GM12892 (cell line): ENCODE results near the gene ZCCHC2.

Experiments used
- DNase-seq: peaks from one replicate; pipeline ENCODE4 v3.0.0; 2011; ENCODE audit not compliant: insufficient read length
- FAIRE-seq: peaks from 2 replicates; lab custom pipeline; 2011; peaks lifted over from hg19 to GRCh38; lab: Jason Lieb, UNC
- POLR2A ChIP-seq: IDR thresholded peaks from 2 replicates; pipeline ENCODE4 v1.6.1; 2011; ENCODE audit warnings: low read depth, low read length, control low read depth
- POLR2AphosphoS5 ChIP-seq: IDR thresholded peaks from 2 replicates; pipeline ENCODE4 v1.6.1; 2011; ENCODE audit warnings: low read depth, low read length, control low read depth
- TAF1 ChIP-seq: IDR thresholded peaks from 2 replicates; pipeline ENCODE4 v1.6.1; 2011; ENCODE audit warnings: low read depth, mild to moderate bottlenecking, control low read depth, low read length, borderline replicate concordance

ZCCHC2 gene

GRCh38 chr18:62572456-62572855 is 49.6 kb downstream of the ZCCHC2 start:
- DNase-seq (no peak), FAIRE-seq (no peak)
- TF ChIP-seq POLR2AphosphoS5 (no peak), POLR2A (no peak), TAF1 (no peak)

DNA sequence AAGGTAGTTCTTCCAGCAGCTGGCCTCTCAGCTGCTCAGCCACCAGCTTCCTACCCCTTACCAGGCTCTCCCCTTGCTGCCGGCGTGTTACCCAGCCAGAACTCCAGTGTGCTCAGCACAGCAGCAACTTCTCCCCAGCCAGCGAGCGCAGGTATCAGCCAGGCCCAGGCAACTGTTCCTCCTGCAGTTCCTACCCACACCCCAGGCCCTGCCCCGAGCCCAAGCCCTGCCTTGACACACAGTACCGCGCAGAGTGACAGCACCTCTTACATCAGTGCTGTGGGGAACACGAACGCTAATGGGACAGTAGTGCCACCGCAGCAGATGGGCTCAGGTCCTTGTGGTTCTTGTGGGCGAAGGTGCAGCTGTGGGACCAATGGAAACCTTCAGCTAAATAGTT is 52.0 kb downstream of the ZCCHC2 start:
- DNase-seq, result no peak
- no peak for TF ChIP-seq POLR2A
- no peak for TF ChIP-seq POLR2AphosphoS5
- TF ChIP-seq TAF1, result no peak
- no peak for FAIRE-seq

DNA sequence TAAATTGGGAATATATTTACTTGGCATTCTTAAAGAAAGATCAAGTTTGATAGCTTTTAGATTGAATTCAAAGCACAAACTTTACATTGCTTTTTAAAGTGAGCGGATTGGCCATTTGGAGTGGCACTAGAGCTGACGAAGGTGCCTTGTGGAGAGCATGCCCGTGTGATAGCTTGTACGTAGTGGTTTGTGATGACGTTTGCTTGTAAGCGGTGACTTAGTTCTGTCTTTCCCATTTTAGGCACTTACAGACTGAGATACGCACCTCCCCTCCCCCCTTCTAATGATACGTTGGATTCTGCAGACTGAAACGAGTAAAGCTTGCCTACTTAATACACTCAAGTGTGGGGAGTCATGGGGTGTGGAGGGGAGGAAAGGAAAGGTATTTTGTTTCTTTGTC is 53.4 kb downstream of the ZCCHC2 start:
- DNase-seq (no peak), FAIRE-seq (peak; percentile 33)
- TF ChIP-seq POLR2AphosphoS5 (no peak), TAF1 (no peak), POLR2A (no peak)

- FAIRE-seq, result peak; percentile 95
- TF ChIP-seq POLR2A, result peak; percentile 18; the same call in 1 of the 2 replicates
- 0 out of 2 replicates have a peak, but pooled peaks have one; percentile 29 for TF ChIP-seq POLR2AphosphoS5
- no peak for TF ChIP-seq TAF1
- no peak for DNase-seq
Measured at GRCh38 chr18:62576845-62577512, 54.2 kb downstream of the ZCCHC2 start.

GRCh38 chr18:62577765-62578164 is 54.9 kb downstream of the ZCCHC2 start:
- TF ChIP-seq POLR2A (no peak), POLR2AphosphoS5 (no peak), TAF1 (no peak)
- FAIRE-seq, result no peak
- no peak for DNase-seq

DNA sequence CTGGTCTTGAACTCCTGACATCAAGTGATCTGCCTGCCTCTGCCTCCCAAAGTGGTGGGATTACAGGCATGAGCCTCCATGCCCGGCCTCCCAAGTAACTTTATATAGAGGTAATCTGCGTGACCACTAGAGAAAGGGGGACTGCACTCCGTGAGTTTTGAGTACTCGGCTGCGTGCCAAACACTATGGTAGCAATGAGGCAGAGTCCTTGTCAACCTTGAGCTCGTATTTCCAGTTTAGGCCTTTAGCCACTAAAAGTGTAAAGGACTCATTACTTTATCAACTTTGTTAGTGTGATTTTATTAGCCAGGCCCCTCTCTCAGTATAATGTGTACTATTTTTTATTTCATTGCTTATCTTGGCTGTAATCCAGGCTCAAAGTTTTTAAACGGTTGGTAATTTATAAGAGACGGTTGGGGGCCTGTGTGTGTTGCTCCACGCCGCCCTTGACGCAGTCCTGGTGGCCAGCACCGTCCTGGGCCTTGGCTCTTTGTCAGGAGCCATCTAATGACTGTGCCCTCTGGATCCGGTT is 56.2 kb downstream of the ZCCHC2 start:
- TF ChIP-seq TAF1 (no peak), POLR2AphosphoS5 (no peak), POLR2A (no peak)
- DNase-seq (no peak), FAIRE-seq (no peak)

DNA sequence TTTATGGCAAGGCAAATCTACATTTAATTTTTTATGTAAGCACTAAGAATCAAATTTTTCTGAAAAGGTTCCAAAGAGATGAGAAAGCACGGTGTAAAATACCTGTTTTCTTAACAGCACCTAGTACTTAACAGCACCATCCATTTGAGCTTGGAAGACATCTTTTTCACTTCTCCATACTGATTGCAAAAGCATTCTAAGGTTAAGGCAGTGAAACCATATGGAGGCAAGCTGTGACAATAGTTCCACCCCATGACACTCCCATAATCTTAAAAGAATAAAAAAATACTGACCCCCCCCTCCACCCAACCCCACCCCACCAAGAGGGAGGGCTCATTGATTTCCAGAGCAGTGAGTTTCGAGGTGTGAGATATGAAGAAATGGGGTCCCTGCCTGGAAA is 60.6 kb downstream of the ZCCHC2 start:
- FAIRE-seq, result peak; percentile 46
- no peak for DNase-seq
- TF ChIP-seq POLR2A, result no peak
- TF ChIP-seq POLR2AphosphoS5, result no peak
- TF ChIP-seq TAF1, result no peak

GRCh38 chr18:62584241-62585120 is 61.7 kb downstream of the ZCCHC2 start:
- TF ChIP-seq POLR2A (no peak), POLR2AphosphoS5 (no peak), TAF1 (no peak)
- DNase-seq (peak; percentile 71), FAIRE-seq (peak; percentile 94)

GRCh38 chr18:62585274-62586150 is 62.7 kb downstream of the ZCCHC2 start:
- TF ChIP-seq POLR2A, result no peak
- no peak for TF ChIP-seq POLR2AphosphoS5
- TF ChIP-seq TAF1, result no peak
- no peak for FAIRE-seq

DNA sequence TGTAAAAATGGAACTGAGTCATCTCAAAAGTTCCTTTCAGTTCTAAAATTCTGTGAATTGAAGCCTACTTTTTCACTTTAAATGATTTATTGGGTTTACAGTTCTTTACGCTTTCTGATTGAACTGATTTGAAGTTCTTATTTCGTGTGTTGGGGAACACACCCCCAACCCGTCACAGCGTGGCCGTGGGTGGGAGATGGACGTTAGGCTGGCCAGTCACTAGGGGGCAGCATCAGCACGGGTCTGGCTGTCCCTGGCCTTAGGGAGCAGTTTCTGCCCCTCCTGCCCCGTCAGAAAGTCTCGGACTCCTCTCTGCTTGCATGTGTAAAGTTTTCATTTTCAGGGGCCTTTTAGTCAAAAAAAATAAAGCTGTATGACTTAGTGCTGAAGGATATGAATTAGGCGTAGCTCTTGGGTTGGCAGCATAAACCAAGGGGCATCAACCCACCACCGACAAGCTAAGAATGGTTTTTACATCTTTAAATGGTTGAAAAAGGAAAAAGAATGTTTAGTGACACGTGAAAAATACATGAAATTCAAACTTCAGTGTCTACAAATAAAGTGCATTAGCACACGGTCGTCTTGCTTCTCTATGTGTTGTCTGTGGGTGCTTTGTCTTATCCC is 63.4 kb downstream of the ZCCHC2 start:
- DNase-seq, result peak; percentile 75
- no peak for TF ChIP-seq POLR2AphosphoS5
- TF ChIP-seq POLR2A, result no peak
- no peak for TF ChIP-seq TAF1
- peak; percentile 91 for FAIRE-seq

More at GRCh38 chr18:62585274-62586150, 62.7 kb downstream of the ZCCHC2 start:
- no peak for DNase-seq
